Measurements from ENCODE around the gene TET2. TPM values are rescaled to one million over a fixed set of nuclear protein-coding genes. Genes with fewer than 3 reads are reported as not detected.

TET2 gene
- total and polyA plus RNA-seq, 7 donors, result 2.4 to 30.9 (median 24.6) TPM

GRCh38 chr4:105149771-105150170, 3.1 kb downstream of the TET2 start:
- Histone ChIP-seq H3K27me3 (no peaks in the 10 kb centered on the region), H3K36me3 (no peaks in the 10 kb centered on the region), H3K4me1 (peaks cover 0 to 36% (median 27%) of the 10 kb centered on the region in 4 donors), H3K9me3 (no peaks in the 10 kb centered on the region), H3K27ac (no peak overlapping the region), H3K4me3 (no peak overlapping the region)
- TF ChIP-seq CTCF (IDR thresholded peaks at IDR 0.05) (no peak), POLR2AphosphoS5 (IDR thresholded peaks at IDR 0.05) (peak in 1 of 4 donors; percentile 4), EP300 (IDR thresholded peaks at IDR 0.05) (no peak)
- WGBS, 2 donors, result 66 to 88% methylated on average over 1 of the region's 1 CpG
- no peak for DNase-seq
- intact Hi-C loops (cut with DNase I), result loop anchor here (5.0 to 10.0 kb wide), 3 partner anchors 98 to 655 kb away; partner anchors contain the start of gene CXXC4

DNA sequence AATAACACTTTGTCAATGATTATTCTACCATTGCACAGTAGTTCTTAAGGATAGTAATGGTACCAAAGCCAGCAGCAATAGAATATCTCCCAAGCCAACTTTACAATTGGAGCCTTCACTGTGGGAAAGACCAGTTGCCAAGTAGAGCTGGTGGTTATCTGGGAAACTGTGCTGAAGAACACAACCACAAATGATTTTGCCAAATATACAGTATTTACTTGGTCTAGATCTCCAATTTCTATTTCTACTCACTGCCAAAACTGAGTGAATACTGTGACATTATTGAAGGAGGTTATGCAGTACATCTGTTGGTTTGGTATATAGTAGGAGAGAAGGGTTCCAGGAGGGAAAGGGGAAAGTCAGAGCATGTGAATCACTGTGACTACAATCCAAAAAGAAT, 3.8 kb downstream of the TET2 start:
- Histone ChIP-seq H3K4me1 (peaks cover 0 to 37% (median 32%) of the 10 kb centered on the region in 4 donors), H3K27me3 (no peaks in the 10 kb centered on the region), H3K27ac (no peak overlapping the region), H3K9me3 (no peaks in the 10 kb centered on the region), H3K4me3 (no peak overlapping the region), H3K36me3 (no peaks in the 10 kb centered on the region)
- intact Hi-C loops (cut with DNase I), result no loop called here
- no peak for TF ChIP-seq CTCF (IDR thresholded peaks at IDR 0.05)
- no peak for TF ChIP-seq POLR2AphosphoS5 (IDR thresholded peaks at IDR 0.05)
- TF ChIP-seq EP300 (IDR thresholded peaks at IDR 0.05), result no peak
- TF ChIP-seq POLR2A (IDR thresholded peaks at IDR 0.05), result no peak
- DNase-seq, result no peak

GRCh38 chr4:105153749-105154148, 7.1 kb downstream of the TET2 start:
- Histone ChIP-seq H3K9me3 (no peaks in the 10 kb centered on the region), H3K27ac (no peak overlapping the region), H3K36me3 (no peaks in the 10 kb centered on the region), H3K4me3 (no peak overlapping the region), H3K4me1 (peaks cover 0 to 42% (median 22%) of the 10 kb centered on the region in 4 donors), H3K27me3 (no peaks in the 10 kb centered on the region)
- WGBS, 2 donors, result 90 to 94% methylated on average over 1 of the region's 1 CpG
- no peak for DNase-seq
- intact Hi-C loops (cut with DNase I), result no loop called here
- TF ChIP-seq EP300 (IDR thresholded peaks at IDR 0.05), result no peak
- TF ChIP-seq POLR2AphosphoS5 (IDR thresholded peaks at IDR 0.05), result no peak
- no peak for TF ChIP-seq CTCF (IDR thresholded peaks at IDR 0.05)
- no peak for TF ChIP-seq POLR2A (IDR thresholded peaks at IDR 0.05)

GRCh38 chr4:105154576-105154975, 7.9 kb downstream of the TET2 start:
- no peak for DNase-seq
- 62 to 87% methylated on average over 5 of the region's 5 CpGs for WGBS, 2 donors
- peaks cover 0 to 36% (median 13%) of the 10 kb centered on the region in 4 donors for H3K4me1 ChIP-seq

More at GRCh38 chr4:105154576-105154975, 7.9 kb downstream of the TET2 start:
- no peaks in the 10 kb centered on the region for H3K27me3 ChIP-seq
- H3K9me3 ChIP-seq, result no peaks in the 10 kb centered on the region
- no peak overlapping the region for H3K4me3 ChIP-seq
- no peak overlapping the region for H3K27ac ChIP-seq
- H3K36me3 ChIP-seq, result no peaks in the 10 kb centered on the region
- intact Hi-C loops (cut with DNase I), result no loop called here
- no peak for TF ChIP-seq CTCF (IDR thresholded peaks at IDR 0.05)
- TF ChIP-seq POLR2AphosphoS5 (IDR thresholded peaks at IDR 0.05), result no peak

All from sigmoid colon (tissue), 7 donors.